GM12874 (cell line): Measurements from ENCODE around the gene RHOT2.

ENCODE experiments used
- TF ChIP-seq, protein P1 (sequence below): IDR thresholded peaks from 2 replicates; pipeline ENCODE4 v1.5.1; 2011; ENCODE audit warnings: low read depth, mild to moderate bottlenecking, control low read depth, low read length, moderate library complexity; ENCODE audit not compliant: insufficient read depth

RHOT2 gene

DNA sequence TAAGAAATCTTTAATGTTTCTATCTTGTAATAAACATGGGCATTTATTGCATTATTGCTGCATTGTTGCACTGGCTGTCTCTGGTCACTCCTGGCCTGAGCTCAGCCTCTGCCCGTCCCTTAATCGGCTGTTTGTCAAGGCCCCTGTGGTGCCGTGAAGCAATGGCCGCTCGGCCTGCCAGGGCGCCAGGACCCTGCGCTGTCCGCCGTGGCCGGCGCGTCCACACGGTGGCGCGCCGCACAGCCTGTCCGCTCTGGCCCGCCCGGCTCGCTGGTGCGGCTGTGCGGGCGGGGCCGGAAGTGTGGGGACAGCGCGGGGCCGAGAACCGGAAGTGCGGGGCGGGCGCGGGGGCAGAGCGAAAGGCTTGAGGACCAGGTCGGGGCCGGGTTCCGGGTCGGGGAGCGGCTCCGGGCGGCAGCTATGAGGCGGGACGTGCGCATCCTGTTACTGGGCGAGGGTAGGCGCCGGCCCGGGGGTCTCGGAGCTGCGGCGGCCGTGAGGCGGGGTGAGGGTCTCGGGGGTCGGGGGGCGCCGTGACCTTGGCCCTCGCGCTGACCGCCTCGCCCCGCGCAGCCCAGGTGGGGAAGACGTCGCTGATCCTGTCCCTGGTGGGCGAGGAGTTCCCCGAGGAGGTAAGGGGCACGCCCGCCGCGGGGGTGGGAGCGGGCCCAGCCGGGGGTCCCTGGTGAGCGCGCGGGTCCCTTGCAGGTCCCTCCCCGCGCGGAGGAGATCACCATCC, at the start of gene RHOT2:
TSS of gene RHOT2 (plus strand) at position 353 of the 739 bp plus-strand sequence. CDS start at position 421, 68 bp downstream.
- TF ChIP-seq, protein P1, sequence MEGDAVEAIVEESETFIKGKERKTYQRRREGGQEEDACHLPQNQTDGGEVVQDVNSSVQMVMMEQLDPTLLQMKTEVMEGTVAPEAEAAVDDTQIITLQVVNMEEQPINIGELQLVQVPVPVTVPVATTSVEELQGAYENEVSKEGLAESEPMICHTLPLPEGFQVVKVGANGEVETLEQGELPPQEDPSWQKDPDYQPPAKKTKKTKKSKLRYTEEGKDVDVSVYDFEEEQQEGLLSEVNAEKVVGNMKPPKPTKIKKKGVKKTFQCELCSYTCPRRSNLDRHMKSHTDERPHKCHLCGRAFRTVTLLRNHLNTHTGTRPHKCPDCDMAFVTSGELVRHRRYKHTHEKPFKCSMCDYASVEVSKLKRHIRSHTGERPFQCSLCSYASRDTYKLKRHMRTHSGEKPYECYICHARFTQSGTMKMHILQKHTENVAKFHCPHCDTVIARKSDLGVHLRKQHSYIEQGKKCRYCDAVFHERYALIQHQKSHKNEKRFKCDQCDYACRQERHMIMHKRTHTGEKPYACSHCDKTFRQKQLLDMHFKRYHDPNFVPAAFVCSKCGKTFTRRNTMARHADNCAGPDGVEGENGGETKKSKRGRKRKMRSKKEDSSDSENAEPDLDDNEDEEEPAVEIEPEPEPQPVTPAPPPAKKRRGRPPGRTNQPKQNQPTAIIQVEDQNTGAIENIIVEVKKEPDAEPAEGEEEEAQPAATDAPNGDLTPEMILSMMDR, result peak; percentile 88

DNA sequence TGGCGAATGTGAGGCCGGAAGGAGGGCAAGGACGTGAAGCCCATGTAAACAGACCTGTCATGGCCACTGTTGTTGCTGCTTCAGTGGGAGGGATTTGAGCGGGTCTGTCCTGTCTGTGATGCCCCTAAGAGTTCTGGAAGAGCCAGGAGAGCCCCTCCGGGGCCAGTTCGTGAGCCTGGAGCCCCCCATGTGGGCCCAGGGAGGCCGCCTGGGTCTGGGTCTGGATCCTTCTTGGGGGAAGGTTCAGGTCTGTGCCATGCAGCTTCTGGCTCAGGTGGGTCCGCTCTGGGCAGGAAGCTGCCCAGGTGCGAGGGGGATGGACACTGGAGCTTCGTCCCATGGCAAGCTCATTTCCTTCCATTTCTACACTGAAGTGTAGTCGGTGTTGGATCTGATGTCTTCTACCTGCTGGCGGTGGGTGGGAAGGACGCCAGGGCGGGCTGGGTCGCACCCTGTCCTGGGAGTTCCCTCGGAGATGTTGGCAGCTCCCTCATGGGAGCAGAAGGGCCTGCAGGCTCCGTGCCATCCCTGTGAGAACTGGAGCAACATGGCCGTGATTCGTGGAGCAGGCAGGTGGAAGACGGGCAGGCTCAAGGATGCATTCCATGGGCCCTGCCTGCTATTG, 48.3 kb upstream of the RHOT2 start:
- TF ChIP-seq, protein P1, result no peak

DNA sequence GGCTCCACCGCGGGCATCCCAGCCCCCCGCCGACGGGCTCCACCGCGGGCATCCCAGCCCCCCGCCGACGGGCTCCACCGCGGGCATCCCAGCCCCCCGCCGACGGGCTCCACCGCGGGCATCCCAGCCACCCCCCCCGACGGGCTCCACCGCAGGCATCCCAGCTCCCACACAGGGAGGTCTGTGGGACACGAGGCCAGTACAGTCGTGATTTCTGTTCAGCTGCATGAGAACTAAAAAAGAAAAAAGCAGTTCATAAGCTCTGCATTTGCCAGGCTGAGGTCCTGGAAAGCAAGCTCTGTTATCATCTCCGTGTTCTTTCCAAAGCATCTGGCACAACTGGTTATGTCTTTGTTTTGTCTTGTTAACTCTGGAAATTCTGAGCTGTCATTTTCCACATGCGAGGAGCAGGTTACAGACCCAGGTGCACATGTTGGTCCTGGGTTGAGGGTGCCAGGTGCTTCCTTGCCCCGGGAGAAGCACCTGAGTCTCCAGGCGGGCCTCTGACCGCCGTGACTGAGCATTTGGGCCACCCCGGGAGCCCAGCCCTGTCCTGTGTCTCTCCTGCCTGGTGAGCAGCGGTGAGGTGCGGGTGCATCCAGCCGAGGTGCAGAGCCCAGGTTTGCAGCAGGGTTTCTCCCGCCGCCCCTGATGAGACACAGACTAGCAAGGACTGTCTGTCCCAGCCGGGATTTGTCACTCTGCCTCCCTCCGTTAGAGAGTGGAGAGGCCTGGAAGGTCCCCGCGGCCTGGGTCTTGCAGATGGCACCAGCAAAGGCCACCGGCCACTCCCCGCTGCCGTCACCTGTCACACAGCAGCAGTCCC, 47.0 kb upstream of the RHOT2 start:
- TF ChIP-seq, protein P1, result no peak

DNA sequence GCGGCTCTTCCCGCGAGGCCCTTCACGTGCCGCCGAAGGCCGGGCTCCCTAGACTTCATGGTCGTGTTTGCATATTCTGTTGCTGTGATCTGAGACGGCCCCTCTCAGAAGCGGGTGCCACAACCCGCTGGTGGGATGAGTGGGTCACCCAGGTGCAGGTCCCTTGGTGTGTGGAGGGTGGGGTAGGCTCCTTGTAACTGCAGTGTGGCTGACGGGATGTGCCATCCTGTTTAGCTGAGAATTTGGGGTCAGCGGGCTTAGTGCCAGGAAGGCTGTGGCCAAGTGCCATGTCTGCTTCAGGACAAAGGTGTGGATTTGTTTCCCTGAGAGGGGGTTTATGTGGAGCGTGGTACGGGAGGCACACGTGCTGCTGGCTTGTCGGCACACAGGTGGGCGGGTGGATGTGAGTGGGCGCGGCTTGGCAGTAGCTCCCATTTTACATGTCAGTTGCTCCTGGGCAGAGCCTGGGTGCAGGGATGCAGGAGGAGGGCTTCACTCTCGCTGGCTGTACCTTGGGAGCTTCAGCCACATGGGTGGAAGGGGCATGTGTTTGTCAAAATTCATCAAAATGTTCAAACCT, 46.3 kb upstream of the RHOT2 start:
- TF ChIP-seq, protein P1, result no peak

DNA sequence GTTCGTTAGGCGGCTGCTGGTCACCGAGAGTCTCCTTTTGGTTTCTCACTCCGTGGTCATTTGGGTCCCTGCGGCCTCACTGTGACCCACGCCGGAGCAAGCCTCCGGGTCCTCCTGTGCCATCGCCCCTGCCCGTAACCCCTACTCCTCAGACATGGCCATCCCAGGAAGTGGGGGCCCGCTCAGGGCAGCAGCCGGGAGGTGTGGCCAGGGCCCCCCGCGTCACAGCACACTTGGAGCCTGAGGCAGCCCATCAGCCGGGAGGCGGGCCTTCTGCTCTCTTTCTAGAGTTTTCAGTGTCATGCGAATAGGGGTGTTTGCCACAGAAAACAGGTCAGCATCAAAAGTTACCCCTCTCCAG, 45.0 kb upstream of the RHOT2 start:
- TF ChIP-seq, protein P1, result no peak

DNA sequence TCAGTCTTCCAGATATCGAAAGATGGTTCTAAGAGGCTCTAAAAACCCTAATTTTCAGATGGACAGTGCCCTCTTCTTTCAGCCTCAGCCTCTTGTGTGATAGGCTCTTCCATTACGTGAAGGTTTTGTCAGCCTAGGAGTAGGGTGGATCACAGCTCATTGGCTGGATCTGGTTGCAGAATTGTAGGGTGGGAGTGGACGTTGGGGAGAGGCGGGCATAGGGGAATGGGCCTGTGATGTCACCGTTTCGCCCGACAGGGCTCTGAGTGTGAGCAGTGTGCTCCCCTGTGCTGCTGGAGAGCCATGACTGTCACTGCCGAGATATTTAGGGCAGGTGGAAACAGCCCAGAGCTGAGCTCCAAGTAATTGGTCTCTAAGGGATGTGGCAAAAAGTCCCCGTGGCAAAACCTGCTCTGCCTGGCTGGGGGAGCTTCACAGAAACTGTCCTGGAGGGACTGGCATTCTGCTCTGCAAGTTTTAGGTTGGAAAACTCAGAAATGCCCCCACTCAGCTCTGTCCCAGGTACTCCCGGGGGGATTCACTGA, 43.3 kb upstream of the RHOT2 start:
- TF ChIP-seq, protein P1, result no peak
